Neural progenitor cell (in vitro differentiated cells): ENCODE measurements around the gene CPEB2. TPM values are rescaled to one million over a fixed set of nuclear protein-coding genes. Genes with fewer than 3 reads are reported as not detected.

Experiments
- DNase-seq: peaks from one replicate; pipeline ENCODE4 v3.0.0-alpha.2; 2016; ENCODE audit warnings: low spot score
- H2AFZ ChIP-seq: fragments of 200-600 bp; sonication (generic); replicated peaks from 2 replicates; pipeline ENCODE4 v1.6.1; 2016; ENCODE audit warnings: antibody characterized with exemption
- H3F3A ChIP-seq: fragments of 200-600 bp; sonication (generic); 2 replicates; pipeline ENCODE4 v1.6.1; 2016; ENCODE audit warnings: antibody characterized with exemption, low read depth
- H3K27ac ChIP-seq: fragments of 200-600 bp; sonication (generic); 2 replicates; pipeline ENCODE4 v1.5.1; 2016; ENCODE audit warnings: mild to moderate bottlenecking
- H3K27me3 ChIP-seq: fragments of 200-600 bp; sonication (generic); 2 replicates; pipeline ENCODE4 v1.6.1; 2016; ENCODE audit warnings: mild to moderate bottlenecking, moderate library complexity
- H3K36me3 ChIP-seq: fragments of 200-600 bp; sonication (generic); 2 replicates; pipeline ENCODE4 v1.5.1; 2016
- H3K4me1 ChIP-seq: fragments of 200-600 bp; sonication (generic); 2 replicates; pipeline ENCODE4 v1.6.1; 2016; ENCODE audit warnings: mixed run types
- H3K4me2 ChIP-seq: fragments of 200-600 bp; sonication (generic); 2 replicates; pipeline ENCODE4 v1.6.1; 2016
- H3K4me3 ChIP-seq: fragments of 200-600 bp; sonication (generic); 2 replicates; pipeline ENCODE4 v1.5.1; 2016
- H3K79me2 ChIP-seq: fragments of 200-600 bp; sonication (generic); 2 replicates; pipeline ENCODE4 v1.6.1; 2016; ENCODE audit warnings: low read depth
- H3K9ac ChIP-seq: fragments of 200-600 bp; sonication (generic); 2 replicates; pipeline ENCODE4 v1.6.1; 2016
- H3K9me3 ChIP-seq: fragments of 200-600 bp; sonication (generic); 2 replicates; pipeline ENCODE4 v1.5.1; 2016; ENCODE audit warnings: low read depth
- H4K20me1 ChIP-seq: fragments of 200-600 bp; sonication (generic); 2 replicates; pipeline ENCODE4 v1.6.1; 2016; ENCODE audit warnings: low read depth
- H3K27ac Mint-ChIP-seq: 3 replicates; pipeline ENCODE4 v1.8.0; 2021; ENCODE audit warnings: mixed read lengths
- H3K27me3 Mint-ChIP-seq: 2 replicates; pipeline ENCODE4 v1.8.0; 2022; ENCODE audit warnings: low read depth, mild to moderate bottlenecking, inconsistent platforms, moderate library complexity, mixed read lengths; ENCODE audit not compliant: insufficient read depth
- H3K36me3 Mint-ChIP-seq: 3 replicates; pipeline ENCODE4 v1.8.0; 2021; ENCODE audit warnings: mixed read lengths
- H3K4me1 Mint-ChIP-seq: 3 replicates; pipeline ENCODE4 v1.8.0; 2021; ENCODE audit warnings: mixed read lengths
- H3K4me3 Mint-ChIP-seq: 3 replicates; pipeline ENCODE4 v1.8.0; 2021; ENCODE audit warnings: mild to moderate bottlenecking, moderate library complexity, mixed read lengths
- H3K9me3 Mint-ChIP-seq: 3 replicates; pipeline ENCODE4 v1.8.0; 2020; ENCODE audit warnings: mixed read lengths
- CTCF ChIP-seq: fragments of 200-600 bp; sonication (generic); IDR thresholded peaks from 2 replicates; pipeline ENCODE4 v1.5.1; 2017; ENCODE audit warnings: antibody characterized with exemption, mild to moderate bottlenecking
- EZH2 ChIP-seq: fragments of 200-600 bp; sonication (generic); IDR thresholded peaks from 2 replicates; pipeline ENCODE4 v1.6.1; 2017; ENCODE audit warnings: antibody characterized with exemption, mild to moderate bottlenecking, moderate library complexity
- EZH2phosphoT487 ChIP-seq: fragments of 200-600 bp; sonication (generic); IDR thresholded peaks from 2 replicates; pipeline ENCODE4 v1.6.1; 2017; ENCODE audit warnings: antibody characterized with exemption
- total RNA-seq: library from RNA; depleted of rRNA; stranded (reverse); fragments of >200 nt; gene quantifications from 2 replicates; pipeline ENCODE4 v1.2.3, GENCODE V29; 2015; ENCODE audit warnings: low replicate concordance

CPEB2 gene
- total RNA-seq, 1 donor from 2014 or later: 1.9 TPM

GRCh38 chr4:15089979-15090378 lies 87.7 kb downstream of the CPEB2 start:
- Mint-ChIP-seq H3K9me3 (peaks cover 14% of the 10 kb centered on the region), H3K4me1 (no peaks in the 10 kb centered on the region), H3K4me3 (no peak overlapping the region), H3K36me3 (no peaks in the 10 kb centered on the region), H3K27me3 (peaks cover 2% of the 10 kb centered on the region), H3K27ac (no peak overlapping the region)
- H3K4me1 ChIP-seq: no peaks in the 10 kb centered on the region
- no peak overlapping the region for H2AFZ ChIP-seq
- H3K9me3 ChIP-seq: no peaks in the 10 kb centered on the region
- no peak overlapping the region for H3K4me2 ChIP-seq
- no peaks in the 10 kb centered on the region for H3K36me3 ChIP-seq
- H3K4me3 ChIP-seq: no peak overlapping the region
- no peaks in the 10 kb centered on the region for H3F3A ChIP-seq
- no peak overlapping the region for H3K9ac ChIP-seq
- no peaks in the 10 kb centered on the region for H4K20me1 ChIP-seq
- no peak overlapping the region for H3K27ac ChIP-seq
- no peaks in the 10 kb centered on the region for H3K79me2 ChIP-seq
- DNase-seq: no peak
- TF ChIP-seq EZH2phosphoT487 (no peak), EZH2 (no peak), CTCF (no peak)
- H3K27me3 ChIP-seq: no peaks in the 10 kb centered on the region

GRCh38 chr4:15100380-15100779 lies 98.1 kb downstream of the CPEB2 start:
- no peak overlapping the region for H3K4me3 Mint-ChIP-seq
- DNase-seq: no peak
- no peaks in the 10 kb centered on the region for H3K36me3 ChIP-seq
- H3K4me1 ChIP-seq: no peaks in the 10 kb centered on the region
- H3K4me1 Mint-ChIP-seq: no peaks in the 10 kb centered on the region
- TF ChIP-seq CTCF (no peak), EZH2phosphoT487 (no peak), EZH2 (no peak)
- H3K9me3 ChIP-seq: no peaks in the 10 kb centered on the region
- no peaks in the 10 kb centered on the region for H3F3A ChIP-seq
- no peaks in the 10 kb centered on the region for H3K79me2 ChIP-seq
- H2AFZ ChIP-seq: no peak overlapping the region
- H3K9me3 Mint-ChIP-seq: peaks cover 2% of the 10 kb centered on the region
- H3K9ac ChIP-seq: no peak overlapping the region
- H3K27ac Mint-ChIP-seq: no peak overlapping the region
- H3K36me3 Mint-ChIP-seq: no peaks in the 10 kb centered on the region
- H3K27me3 Mint-ChIP-seq: no peaks in the 10 kb centered on the region
- no peaks in the 10 kb centered on the region for H3K27me3 ChIP-seq
- H3K4me2 ChIP-seq: no peak overlapping the region
- no peak overlapping the region for H3K4me3 ChIP-seq
- H3K27ac ChIP-seq: no peak overlapping the region
- no peaks in the 10 kb centered on the region for H4K20me1 ChIP-seq

- Histone ChIP-seq H3K79me2 (no peaks in the 10 kb centered on the region), H3K9me3 (no peaks in the 10 kb centered on the region), H3K4me1 (no peaks in the 10 kb centered on the region), H3K36me3 (no peaks in the 10 kb centered on the region), H3F3A (no peaks in the 10 kb centered on the region), H3K27ac (no peak overlapping the region), H3K9ac (no peak overlapping the region), H3K4me3 (no peak overlapping the region), H4K20me1 (no peaks in the 10 kb centered on the region), H3K4me2 (no peak overlapping the region), H3K27me3 (no peaks in the 10 kb centered on the region), H2AFZ (no peak overlapping the region)
- H3K9me3 Mint-ChIP-seq: no peaks in the 10 kb centered on the region
- no peak for DNase-seq
- H3K27me3 Mint-ChIP-seq: no peaks in the 10 kb centered on the region
- TF ChIP-seq EZH2 (no peak), EZH2phosphoT487 (no peak), CTCF (no peak)
- no peaks in the 10 kb centered on the region for H3K4me1 Mint-ChIP-seq
- no peaks in the 10 kb centered on the region for H3K36me3 Mint-ChIP-seq
- H3K27ac Mint-ChIP-seq: no peak overlapping the region
- no peak overlapping the region for H3K4me3 Mint-ChIP-seq
Measured at GRCh38 chr4:15100994-15101695, 98.9 kb downstream of the CPEB2 start.
